LNCaP clone FGC (cell line): ENCODE data around the gene MACC1.

Experiments used
- DNase-seq: peaks from one replicate; pipeline ENCODE4 v3.0.0-alpha.2; 2011; ENCODE audit warnings: low read depth
- H3K4me3 ChIP-seq: 2 replicates; pipeline ENCODE4 v1.5.1; 2011; ENCODE audit warnings: mild to moderate bottlenecking, low read depth, low read length, control low read depth
- CTCF ChIP-seq: IDR thresholded peaks from 2 replicates; pipeline ENCODE4 v1.5.1; 2012; ENCODE audit warnings: mild to moderate bottlenecking; ENCODE audit not compliant: control insufficient read depth, insufficient read depth; ENCODE audit errors: extremely low read depth

MACC1 gene

GRCh38 chr7:20206104-20206896 is 10.9 kb downstream of the MACC1 start:
- DNase-seq = no peak
- no peak for TF ChIP-seq CTCF

GRCh38 chr7:20203316-20203715 is 13.9 kb downstream of the MACC1 start:
- DNase-seq = no peak
- no peak overlapping the region for H3K4me3 ChIP-seq
- TF ChIP-seq CTCF = no peak

More at GRCh38 chr7:20206104-20206896, 10.9 kb downstream of the MACC1 start:
- no peak overlapping the region for H3K4me3 ChIP-seq

GRCh38 chr7:20201380-20201779 is 15.8 kb downstream of the MACC1 start:
- H3K4me3 ChIP-seq = no peak overlapping the region
- no peak for DNase-seq
- TF ChIP-seq CTCF = no peak

- DNase-seq = no peak
- no peak overlapping the region for H3K4me3 ChIP-seq
- no peak for TF ChIP-seq CTCF
These were observed 16.2 kb downstream of the MACC1 start for GRCh38 chr7:20200971-20201370.

GRCh38 chr7:20200361-20200760 is 16.8 kb downstream of the MACC1 start:
- no peak for TF ChIP-seq CTCF
- H3K4me3 ChIP-seq = no peak overlapping the region
- no peak for DNase-seq

- TF ChIP-seq CTCF = no peak
- DNase-seq = no peak
- no peak overlapping the region for H3K4me3 ChIP-seq
These were observed 18.0 kb downstream of the MACC1 start for GRCh38 chr7:20199015-20199737.
